A549 treated with ZK216348 at 1 μM for 4 hours (cell line): Measurements from ENCODE around the gene TSPY2. TPM values are rescaled to one million over a fixed set of nuclear protein-coding genes. Genes with fewer than 3 reads are reported as not detected.

ENCODE experiments used
- total RNA-seq: library from RNA; stranded (reverse); fragments of 200-300 nt; extraction: Qiagen RNA extraction; gene quantifications from 5 replicates; pipeline ENCODE4 v1.2.3, GENCODE V29; 2022; ENCODE audit warnings: low read depth

TSPY2 gene
- not detected in 5 replicates for total RNA-seq

GRCh38 chrY:6245923-6246322 is at the start of gene TSPY2:
Gene TSPY2 (plus strand): TSS chrY:6246223. CDS start chrY:6246269, 46 bp downstream.

